ENCODE data around the gene POLR2E.

Gene POLR2E

DNA sequence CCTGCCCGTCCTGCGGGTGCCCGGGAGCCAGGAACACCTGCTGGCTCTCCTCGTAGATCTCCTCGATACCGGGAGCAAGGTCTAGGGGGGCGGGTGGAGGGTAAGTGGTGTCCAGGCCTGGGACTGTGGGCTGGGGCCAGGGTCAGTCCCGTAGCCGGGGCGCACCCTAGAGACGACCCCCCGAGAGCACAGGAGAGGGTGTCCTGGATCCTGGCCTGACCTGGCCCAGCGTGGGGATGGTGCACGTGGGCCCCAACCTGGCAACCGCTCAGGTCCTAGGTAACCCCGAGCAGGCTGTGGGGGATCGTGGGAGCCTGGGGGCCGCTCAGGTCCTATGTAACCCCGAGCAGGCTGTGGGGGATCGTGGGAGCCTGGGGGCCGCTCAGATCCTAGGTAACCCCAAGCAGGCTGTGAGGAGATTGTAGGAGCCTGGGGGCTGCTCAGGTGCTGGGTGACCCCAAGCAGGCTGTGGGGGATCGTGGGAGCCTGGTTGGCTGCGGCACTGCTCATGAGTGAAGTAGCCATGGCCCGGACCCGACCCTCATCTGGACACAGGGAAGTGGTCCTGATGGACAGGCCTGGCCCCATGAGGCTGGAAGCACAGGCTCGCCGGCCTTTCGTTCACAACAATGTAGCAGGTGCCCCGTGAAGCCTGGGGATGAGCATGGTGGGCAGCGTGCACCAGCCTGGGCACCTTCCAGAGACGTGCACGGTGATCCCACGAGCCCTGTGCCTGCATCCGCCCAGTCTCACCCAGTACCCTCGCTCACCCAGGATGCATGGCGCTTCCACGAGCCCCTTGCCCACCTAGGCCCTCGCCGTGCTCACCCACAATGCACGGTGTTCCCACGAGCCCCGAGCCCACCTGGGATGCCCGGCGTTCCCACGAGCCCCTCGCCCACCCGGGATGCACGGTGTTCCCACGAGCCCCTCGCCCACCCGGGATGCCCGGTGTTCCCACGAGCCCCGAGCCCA, 14.8 kb upstream of the POLR2E start:
- no peak for DNase-seq

DNA sequence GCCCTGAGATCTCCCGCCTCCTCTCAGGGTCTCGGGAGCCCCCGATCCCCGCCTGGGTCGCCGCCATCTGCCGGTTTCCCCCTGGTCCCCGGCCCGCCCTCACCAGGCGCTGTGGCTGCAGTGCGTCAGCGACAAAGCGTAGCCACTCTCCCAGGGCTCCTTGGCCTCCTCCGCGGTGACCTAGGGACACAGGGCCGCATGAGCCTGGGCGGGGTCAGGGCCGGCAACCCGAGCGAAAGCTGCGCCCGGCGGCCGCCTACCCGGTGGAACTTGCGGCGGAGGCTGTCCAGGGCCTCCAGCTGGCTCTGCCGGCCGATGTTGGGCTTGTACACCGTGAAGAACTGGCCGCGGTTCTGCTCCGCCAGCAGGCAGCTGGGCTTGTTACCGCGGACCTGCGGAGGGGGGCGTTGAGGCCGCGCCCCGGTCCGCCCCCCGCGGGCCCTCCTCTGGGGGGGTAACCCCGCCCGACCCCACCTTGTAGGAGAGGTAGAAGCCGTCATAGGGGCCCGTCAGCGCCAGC, 13.9 kb upstream of the POLR2E start:
- DNase-seq: no peak

DNA sequence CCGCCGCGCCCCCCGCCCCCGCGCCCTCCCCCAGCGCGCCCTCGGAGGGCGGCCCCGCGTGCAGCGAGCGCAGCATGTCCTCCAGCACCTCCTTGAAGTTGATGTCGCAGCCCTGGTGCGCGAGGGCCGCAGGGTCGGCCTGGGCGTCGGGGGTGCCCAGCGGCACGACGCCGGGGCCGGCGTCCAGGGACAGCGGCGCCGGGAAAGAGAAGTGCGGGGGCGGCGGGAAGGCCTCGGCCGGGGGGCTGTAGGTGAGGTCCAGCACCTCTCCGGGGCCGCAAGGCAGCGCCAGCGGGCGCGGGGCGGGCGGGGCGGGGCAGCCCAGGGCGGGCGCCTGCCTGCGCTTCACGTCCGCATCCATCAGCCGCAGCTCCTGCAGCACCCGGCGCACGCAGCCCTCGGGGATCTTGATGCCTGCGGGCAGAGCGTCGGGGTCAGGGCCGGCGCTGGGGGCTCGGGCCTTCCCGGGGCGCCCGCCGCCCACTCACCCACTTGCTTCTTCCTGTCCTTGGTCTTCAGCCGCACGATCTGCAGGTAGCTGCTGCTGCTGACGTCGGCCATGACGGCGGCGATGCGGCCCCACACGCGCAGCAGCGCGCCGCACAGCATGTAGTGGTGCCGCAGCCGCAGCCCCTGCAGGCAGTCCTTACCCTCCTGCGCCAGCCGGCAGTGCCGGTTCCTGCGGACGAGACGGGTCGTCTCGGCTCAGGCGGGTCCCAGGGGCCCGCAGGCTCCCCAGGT, 13.3 kb upstream of the POLR2E start:
- DNase-seq: no peak

DNA sequence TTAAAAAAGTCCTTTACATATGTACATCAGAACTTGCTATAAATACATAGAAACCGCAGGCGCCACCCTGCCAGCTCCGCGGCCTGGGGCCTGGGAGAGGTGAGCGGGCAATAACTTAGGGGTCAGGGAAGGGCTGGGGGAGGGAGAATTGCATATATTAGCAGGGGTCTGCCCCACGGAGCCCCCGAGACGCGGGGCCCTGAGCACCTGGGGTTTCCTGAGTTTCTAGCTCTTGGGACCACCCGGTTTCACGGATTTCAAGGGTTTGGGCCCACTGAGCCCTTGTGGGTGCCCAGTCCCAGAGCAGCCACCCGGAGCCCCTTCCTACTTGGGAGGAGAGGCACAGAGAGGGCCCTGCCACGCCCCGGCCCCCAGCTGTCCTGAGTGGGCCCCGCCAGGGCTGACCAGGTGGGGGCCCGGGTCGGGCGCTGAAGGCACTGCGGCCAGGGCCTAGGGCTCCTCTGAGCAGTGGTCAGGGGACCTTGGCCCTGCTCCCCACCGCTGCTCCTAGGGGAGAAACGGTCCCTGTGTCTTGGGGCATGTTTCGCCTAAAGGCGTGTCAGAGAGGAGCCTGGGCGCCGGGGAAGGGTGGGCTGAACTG, 12.6 kb upstream of the POLR2E start:
- DNase-seq: no peak

DNA sequence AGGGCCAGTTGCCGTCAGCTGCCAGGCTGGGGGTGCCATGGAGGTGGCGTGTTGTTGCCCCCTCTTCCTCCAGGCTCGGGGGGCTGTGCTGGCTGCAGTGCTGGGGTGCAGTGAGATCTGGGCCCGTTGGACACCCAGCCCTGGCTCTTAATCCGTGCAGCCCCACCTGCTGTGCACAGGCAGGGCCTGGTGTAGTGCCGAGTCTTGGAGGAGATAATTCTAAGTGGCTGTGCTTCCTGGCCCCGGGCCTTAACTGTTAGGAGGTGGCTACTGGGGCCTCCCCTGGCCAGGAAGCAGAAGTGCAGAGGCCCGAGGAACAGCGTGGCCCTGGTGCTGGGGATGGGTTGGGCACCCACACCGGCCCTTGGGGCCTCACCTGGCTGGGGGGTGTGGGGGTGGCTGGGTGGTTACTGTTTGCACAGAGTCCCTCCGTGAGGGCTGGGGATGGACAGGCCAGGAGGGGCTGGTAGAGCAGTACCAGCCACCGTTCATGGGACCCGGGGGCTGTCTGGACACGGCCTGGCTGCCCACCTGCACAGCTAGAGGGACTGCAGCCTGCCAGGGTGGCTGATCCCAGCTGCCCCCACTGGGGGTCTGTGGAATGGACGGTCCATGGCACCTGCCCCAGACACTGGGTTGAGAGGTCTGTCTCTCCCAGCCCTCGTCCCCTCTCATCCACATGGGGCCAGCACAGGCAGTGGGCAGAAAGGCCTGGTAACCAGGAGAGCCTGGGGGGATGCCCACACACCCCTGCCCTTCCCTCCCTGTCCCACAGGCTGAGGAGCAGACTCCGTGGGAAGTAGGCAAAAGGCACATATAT, 11.9 kb upstream of the POLR2E start:
- no peak for DNase-seq

DNA sequence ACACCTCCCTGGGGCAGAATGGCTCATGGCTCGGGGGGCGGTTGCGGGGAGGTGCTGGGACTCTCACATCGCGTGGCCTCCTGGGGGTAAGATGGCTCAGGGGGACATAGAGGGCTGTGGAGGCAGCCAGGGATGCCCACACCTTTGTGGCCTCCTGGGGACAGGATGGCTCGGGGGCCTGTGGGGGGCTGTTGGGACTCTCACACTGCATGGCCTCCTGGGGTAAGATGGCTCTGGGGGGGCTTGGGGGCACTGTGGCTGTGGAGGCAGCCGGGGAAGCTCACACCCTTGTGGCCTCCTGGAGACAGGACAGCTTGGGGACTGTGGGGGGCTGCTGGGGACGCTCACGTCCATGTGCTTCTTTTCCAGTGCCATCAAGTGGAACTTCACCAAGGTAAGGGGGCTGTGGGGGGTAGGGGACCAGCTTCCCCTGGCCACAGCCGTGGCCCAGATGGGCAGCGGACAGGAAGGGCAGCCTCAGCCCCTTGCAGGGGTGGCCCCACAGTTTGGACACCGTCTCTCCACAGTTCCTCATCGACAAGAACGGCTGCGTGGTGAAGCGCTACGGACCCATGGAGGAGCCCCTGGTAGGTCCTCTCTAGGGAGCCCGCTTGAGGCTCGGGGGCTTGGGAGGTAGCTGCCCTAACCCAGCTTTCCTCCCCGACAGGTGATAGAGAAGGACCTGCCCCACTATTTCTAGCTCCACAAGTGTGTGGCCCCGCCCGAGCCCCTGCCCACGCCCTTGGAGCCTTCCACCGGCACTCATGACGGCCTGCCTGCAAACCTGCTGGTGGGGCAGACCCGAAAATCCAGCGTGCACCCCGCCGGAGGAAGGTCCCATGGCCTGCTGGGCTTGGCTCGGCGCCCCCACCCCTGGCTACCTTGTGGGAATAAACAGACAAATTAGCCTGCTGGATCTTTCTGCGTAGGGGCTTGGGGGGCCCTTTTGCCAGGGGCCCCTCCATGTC, 11.0 kb upstream of the POLR2E start:
- no peak for DNase-seq

DNA sequence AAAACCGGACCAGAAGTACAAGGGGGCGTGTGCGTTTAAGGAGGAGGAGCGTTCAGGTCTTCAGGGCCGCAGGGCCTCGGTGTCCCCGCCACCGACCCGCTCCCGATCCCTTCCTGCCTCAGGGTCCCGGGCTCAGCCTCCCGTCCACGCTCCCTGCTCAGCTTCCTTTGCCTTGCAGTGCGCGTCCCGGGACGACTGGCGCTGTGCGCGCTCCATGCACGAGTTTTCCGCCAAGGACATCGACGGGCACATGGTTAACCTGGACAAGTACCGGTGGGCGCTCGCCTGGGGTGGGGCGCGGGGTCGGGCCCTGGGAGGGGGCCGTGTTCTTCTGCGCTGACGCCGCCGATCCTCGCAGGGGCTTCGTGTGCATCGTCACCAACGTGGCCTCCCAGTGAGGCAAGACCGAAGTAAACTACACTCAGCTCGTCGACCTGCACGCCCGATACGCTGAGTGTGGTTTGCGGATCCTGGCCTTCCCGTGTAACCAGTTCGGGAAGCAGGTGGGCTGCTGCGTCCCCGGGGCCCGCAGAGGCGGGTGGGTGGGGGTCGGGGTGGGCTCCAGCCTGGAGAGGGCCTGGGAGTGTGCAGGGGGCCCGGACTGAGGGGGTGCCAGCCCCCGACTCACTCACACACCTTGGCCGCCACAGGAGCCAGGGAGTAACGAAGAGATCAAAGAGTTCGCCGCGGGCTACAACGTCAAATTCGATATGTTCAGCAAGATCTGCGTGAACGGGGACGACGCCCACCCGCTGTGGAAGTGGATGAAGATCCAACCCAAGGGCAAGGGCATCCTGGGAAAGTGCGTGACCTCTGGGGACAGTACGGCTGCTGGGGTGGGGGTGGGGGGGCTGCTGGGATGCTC, 10.1 kb upstream of the POLR2E start:
- DNase-seq: no peak

DNA sequence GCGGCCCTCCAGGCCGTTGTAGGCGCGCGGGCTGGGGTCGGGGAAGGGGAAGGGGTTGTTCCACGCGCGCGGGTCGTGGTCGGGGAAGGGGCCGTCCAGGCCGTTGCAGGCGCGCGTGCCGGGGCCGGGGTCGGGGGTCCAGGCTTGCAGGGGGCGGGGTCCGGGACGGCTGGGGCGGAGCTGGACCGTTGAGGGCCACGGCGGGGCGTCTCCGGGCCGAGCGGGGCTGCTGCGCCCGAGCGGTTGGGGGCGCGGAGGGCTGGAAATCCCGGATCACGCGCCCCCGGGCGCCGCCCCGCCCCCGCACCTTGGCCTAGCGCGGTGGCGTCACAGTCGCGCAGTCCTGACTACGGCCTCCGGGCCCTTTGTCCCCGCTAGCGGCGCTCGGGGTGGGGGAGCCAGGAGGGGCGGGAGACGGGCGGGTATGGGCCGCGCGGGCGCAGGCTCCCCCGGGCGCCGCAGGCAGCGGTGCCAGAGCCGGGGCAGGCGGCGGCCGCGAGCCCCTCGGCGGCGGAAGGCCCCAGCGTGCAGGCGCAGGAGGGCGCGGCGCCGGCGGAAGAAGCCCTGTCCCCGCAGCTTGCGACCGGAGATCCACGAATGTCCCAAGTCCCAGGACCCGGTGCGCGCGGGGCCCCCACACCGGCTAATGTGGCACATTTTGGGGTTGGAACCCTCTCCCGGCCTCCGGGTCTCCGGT, 9.3 kb upstream of the POLR2E start:
- peak; percentile 65 to 74 for DNase-seq

DNA sequence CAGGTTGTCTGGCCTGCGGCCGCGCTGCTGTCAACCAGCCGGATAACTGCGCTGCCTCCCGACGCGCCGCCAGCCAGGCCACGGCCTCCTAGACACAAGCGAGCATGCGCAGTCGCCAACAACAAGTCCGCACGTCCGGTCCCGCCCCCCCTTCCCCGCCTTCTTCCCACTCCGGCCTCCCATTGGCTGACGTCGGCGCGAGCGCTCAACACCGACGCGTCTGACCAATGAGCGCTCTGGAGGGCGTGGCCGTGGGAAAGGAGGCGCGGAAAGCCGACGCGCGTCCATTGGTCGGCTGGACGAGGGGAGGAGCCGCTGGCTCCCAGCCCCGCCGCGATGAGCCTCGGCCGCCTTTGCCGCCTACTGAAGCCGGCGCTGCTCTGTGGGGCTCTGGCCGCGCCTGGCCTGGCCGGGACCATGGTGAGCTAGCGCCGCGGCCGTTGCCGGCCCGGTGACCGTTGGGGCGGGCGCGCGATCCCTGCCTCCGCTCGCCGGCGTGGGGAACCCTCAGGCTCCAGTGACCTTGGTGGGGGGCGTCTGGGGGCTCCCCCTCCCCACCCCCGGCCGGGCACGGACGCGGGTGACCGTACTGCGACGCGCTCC, 8.6 kb upstream of the POLR2E start, which contains the start of gene GPX4:
TSS of gene GPX4 (plus strand) at position 287 of the 603 bp plus-strand sequence. CDS start at position 337, 50 bp downstream.
- peak; percentile 98 for DNase-seq

DNA sequence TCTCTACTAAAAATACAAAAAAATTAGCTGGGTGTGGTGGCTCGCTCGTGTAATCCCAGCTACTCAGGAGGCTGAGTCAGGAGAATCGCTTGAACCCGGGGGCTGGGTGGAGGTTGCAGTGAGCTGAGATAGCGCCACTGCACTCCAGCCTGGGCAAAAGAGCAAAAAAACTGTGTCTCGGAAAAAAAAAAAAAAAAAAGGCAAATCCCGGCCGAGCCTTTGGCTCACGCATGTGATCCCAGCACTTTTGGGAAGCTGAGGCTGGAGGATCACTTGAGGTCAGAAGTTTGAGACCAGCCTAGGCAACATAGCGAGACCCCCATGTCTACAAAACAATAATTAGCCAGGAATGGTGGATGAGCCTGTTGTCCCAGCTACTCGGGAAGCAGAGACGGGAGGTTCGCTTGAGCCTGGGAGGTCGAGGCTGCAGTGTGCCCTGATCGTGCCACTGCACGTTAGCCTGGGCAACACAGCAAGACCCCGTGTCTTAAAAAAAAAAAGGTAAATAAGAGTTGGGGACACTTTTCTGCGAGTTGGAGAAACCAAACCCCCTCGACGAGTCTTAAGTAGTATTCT, 8.0 kb upstream of the POLR2E start:
- no peak for DNase-seq

DNA sequence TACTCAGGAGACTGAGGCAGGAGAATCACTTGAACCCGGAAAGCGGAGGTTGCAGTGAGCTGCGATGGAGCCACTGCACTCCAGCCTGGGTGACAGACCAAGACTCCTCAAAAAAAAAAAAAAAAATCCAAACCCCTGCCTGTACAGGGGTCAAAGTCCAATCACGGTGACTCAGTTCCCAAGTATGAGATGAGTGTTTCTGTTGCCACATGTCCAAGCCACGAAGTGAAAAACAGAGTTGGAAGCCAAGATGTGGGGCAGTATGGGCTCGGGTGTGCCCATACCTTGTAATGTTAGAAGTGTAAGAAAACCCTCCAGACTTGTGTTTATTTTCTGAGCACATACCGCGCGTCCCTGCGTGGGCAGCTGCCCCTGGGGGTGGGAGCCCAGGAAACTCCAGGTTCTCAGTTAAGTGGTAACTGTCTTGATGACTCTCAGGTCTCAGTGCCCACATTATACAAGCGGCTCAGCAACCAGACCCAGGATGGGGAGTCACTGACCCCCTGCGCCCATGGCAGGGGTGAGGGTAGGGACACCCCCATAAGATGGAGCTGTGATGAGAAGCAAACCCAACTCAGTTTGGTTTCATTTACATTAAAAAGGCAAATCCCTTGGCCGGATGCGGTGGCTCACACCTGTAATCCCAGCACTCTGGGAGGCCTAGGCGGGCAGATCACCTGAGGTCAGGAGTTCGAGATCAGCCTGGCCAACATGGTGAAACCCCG, 7.4 kb upstream of the POLR2E start:
- peak in 1 of 2 experiments; percentile 51 for DNase-seq

DNA sequence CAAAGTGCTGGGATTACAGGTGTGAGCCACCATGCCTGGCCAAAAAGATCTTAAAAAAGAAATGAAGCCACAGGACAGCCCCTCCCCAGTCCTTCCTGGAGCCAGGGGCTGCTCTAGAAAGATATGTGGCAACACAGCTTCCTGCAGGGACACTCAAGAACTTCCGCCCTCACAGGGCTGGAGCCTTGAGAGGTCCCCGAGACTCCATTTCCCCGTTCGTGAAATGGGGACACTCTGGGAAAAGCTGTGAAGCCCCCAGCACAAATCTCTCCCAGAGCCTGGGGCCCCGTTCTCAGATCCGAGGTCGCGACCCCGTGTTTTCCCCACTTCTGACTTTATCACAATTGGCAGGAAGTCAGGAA, 6.1 kb upstream of the POLR2E start:
- no peak for DNase-seq

DNA sequence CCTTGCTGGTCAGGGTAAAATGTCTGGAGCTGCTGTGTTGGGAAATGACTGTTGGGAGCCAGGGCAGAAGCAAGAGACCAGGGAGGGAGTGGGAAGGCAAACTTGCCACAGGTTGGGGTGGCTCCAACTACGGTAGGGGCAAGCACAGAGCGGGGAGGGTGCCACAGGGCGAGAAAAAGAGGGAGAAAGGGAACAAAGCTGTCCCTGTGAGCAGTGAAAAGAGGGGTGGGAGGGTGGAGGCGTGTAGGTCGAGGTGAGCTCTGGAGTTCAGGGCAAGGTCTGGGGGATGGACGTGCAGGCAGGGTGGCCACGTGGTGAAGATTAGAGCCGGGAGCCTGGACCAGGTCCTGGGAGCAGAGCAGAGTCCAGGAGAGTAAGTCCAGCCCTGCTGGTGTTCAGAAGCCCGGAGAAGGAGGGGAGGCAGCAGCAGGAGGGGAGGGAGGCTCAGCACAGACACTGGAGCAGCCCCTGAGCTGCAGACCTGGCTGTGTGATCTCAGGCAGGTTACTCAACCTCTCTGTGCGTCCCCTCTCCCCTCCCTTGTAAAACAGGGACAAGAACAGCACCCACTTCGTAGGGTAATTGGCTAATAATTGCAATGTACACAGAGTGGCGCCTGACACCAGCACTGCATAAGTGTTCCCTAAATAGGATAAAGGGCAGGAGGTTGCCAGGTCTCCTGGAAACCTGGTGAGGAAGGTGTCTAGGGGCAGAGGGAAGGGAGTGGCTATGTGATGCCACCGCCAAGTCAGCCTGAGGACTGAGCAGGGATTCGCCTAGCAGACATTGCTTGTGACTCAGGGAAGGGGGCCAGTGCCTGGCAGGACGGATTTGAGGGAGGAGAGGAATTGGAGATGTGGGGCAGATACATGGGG, 3.2 kb upstream of the POLR2E start:
- DNase-seq: no peak

DNA sequence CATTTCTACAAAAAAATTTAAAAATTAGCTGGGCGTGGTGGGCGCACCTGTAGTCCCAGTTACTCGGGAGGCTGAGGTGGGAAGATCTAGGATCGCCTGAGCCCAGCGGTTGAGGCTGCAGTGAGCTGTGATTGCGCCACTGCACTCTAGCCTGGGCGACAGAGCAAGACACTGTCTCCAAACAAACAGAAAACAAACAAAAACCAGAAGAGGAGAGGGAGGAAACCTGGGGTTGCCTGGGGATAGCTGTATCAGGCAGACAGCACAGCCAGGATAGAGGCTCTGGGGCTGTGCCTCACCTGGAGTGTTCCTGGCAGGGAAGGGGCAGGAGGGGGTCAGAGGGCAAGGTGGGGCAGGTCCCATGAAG, 2.6 kb upstream of the POLR2E start:
- DNase-seq: no peak

DNA sequence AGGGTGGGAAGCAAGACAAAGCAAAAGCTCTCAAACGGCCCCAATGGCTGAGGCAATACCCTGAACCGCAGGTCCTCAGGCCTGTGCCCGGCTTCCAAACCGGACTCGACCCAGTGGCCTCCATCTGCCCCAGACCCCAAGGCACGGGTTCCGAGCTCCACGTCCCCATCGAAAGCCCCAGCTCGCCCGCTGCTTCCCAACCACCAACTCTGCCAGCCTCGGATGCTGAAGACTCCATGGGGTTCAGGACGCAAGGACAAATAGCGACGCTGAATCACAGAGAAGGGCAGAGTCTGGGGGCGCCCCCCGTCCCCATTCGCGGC, 559 bp downstream of the POLR2E start:
- no peak for DNase-seq

DNA sequence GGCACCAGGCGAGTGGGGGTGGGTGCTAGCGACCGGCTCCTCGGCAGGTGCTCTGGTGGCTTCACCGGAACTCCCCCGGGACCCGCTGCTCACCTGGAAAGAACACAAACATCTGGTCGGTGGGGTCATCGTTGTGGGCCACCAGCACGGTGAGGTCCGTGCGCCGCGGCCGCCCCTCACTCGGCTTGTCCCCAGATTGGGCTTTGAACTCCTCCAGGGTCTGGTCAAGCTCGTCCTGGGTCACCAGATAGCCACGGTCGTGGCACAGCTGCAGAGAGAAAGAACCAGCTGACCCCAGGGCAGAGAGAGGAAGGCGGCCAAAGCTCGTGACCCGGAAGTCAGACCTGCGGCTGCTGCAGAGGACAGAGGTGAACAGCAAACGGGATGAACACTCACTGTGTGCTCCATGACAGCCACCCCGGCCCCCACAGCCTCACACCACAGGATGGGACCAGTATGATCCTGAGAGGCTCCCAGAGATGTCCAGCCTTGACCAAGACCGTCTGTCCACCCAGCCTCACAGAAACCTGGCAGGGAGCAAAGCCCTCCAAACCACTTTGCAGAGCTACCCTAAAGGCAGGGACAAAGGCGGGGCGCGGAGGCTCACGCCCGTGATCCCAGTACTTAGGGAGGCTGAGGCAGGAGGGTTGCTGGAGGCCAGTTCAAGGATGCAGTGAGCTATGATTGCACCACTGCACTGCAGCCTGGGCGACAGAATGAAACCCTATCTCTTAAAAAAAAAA, 1.2 kb downstream of the POLR2E start:
- no peak for DNase-seq
